Prostate gland (tissue), 2 donors: Measurements from ENCODE around the gene C16orf78. TPM values are rescaled to one million over a fixed set of nuclear protein-coding genes. Genes with fewer than 3 reads are reported as not detected.

Experiments
- DNase-seq: peaks from one replicate; pipeline ENCODE4 v3.0.0-alpha.2; 2019; ENCODE audit warnings: low spot score
- H3K27ac ChIP-seq, 2 donors: fragments of 200-600 bp; sonication (generic); 2 replicates each; pipeline ENCODE4 v1.5.1; 2017 to 2019
- H3K27me3 ChIP-seq: fragments of 200-600 bp; sonication (generic); replicated peaks from 2 replicates; pipeline ENCODE4 v1.5.1; 2019; ENCODE audit not compliant: insufficient read depth
- H3K36me3 ChIP-seq, 2 donors: fragments of 200-600 bp; sonication (generic); 1 replicate in 1 of 2; 2 replicates in 1 of 2; pipeline versions ENCODE4 v1.5.1 to v1.8.1; 2017 to 2019
- H3K4me1 ChIP-seq: fragments of 200-600 bp; sonication (generic); replicated peaks from 2 replicates; pipeline ENCODE4 v1.5.1; 2019
- H3K4me3 ChIP-seq, 2 donors: fragments of 200-600 bp; sonication (generic); 2 replicates each; pipeline ENCODE4 v1.5.1; 2017 to 2019
- H3K9me3 ChIP-seq: fragments of 200-600 bp; sonication (generic); 2 replicates; pipeline ENCODE4 v1.5.1; 2017
- POLR2A ChIP-seq: fragments of 450-650 bp; IDR thresholded peaks from one replicate; pipeline ENCODE4 v1.6.1; 2016; ENCODE audit warnings: antibody characterized with exemption, mild to moderate bottlenecking
- POLR2AphosphoS5 ChIP-seq: sonication (generic); formaldehyde crosslinking; IDR thresholded peaks from one replicate; pipeline ENCODE4 v1.6.1; 2017; ENCODE audit warnings: antibody characterized with exemption
- WGBS: methylation state at CpG from one replicate; pipeline ENCODE4 v1.1.5; 2018; 5-methylcytosine and 5-hydroxymethylcytosine counted together
- intact Hi-C: fragments of 100-400 bp; cut with DNase I; formaldehyde crosslinking; loops from one replicate; pipeline ENCODE4 v1.14.2; 2022
- total RNA-seq, 2 donors: library from RNA; depleted of rRNA; stranded (reverse); fragments of >200 nt; gene quantifications; one replicate each; pipeline ENCODE4 v1.1.0, GENCODE V29; 2016
- TF ChIP-seq, protein P1 (sequence below), 4 experiments: fragments of 200-600 bp in 2 of 4; fragments of 450-650 bp in 2 of 4; sonication (generic) in 2 of 4; IDR thresholded peaks; 1 replicate in 3 of 4; 2 replicates in 1 of 4; pipeline ENCODE4 v1.5.1; 2016 to 2019; ENCODE audit warnings: antibody characterized with exemption in 4 of 4, mild to moderate bottlenecking in 2 of 4, moderate library complexity in 2 of 4

Gene C16orf78
- total RNA-seq, 2 donors from 2014 or later: not detected

DNA sequence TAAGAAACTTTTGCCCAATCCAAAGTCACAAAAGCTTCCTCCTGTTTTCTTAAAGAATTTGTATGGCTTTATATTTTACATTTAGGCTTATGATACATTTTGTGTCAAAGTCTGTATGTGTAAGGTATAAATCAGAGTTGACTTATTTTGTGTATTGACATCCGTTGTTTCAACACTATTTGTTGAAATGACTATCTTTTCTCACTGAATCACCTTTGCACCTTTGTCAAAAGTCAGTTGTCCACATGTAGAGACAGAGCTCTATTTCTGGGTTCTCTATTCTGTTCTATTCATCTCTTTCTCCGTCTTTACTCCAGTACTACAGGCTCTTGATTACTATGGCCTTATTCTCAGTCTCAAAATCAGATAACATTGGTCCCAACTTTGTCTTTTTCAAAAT is 73.2 kb downstream of the C16orf78 start:
- no peaks in the 10 kb centered on the region for H3K9me3 ChIP-seq
- no peaks in the 10 kb centered on the region for H3K36me3 ChIP-seq
- intact Hi-C loops: no loop called here
- no peak for DNase-seq
- WGBS: 90% methylated on average over 2 of the region's 2 CpGs
- H3K4me1 ChIP-seq: no peaks in the 10 kb centered on the region
- TF ChIP-seq, protein P1, sequence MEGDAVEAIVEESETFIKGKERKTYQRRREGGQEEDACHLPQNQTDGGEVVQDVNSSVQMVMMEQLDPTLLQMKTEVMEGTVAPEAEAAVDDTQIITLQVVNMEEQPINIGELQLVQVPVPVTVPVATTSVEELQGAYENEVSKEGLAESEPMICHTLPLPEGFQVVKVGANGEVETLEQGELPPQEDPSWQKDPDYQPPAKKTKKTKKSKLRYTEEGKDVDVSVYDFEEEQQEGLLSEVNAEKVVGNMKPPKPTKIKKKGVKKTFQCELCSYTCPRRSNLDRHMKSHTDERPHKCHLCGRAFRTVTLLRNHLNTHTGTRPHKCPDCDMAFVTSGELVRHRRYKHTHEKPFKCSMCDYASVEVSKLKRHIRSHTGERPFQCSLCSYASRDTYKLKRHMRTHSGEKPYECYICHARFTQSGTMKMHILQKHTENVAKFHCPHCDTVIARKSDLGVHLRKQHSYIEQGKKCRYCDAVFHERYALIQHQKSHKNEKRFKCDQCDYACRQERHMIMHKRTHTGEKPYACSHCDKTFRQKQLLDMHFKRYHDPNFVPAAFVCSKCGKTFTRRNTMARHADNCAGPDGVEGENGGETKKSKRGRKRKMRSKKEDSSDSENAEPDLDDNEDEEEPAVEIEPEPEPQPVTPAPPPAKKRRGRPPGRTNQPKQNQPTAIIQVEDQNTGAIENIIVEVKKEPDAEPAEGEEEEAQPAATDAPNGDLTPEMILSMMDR (IDR thresholded peaks at IDR 0.05): no peak
- no peak for TF ChIP-seq POLR2A
- TF ChIP-seq POLR2AphosphoS5: no peak
- no peak overlapping the region for H3K4me3 ChIP-seq
- no peak overlapping the region for H3K27ac ChIP-seq
- H3K27me3 ChIP-seq: no peaks in the 10 kb centered on the region

Other genes with a start within 250 kb of the C16orf78 start
- gene CBLN1, start 92.0 kb upstream of the C16orf78 start, total RNA-seq: 1 to 10 TPM in 1 of 2 donors, not detected in 1; 3.7 TPM